A549 (cell line): Measurements from ENCODE around the gene EVX2. TPM values are rescaled to one million over a fixed set of nuclear protein-coding genes. Genes with fewer than 3 reads are reported as not detected.

Experiments used
- ATAC-seq, 2 experiments: fragments of 200-7000 bp in 1 of 2; fragments of >200 bp in 1 of 2; cut with Nextera tagmentation in 1 of 2; cut with Tn5 transposase in 1 of 2; 3 replicates each; pipeline versions ENCODE4 v1.8.0 to v1.9.1; 2018 to 2020; ENCODE audit warnings: mild to moderate bottlenecking in 1 of 2, moderate library complexity in 1 of 2
- CTCF ChIA-PET: fragments of 300-600 bp; sonication (Branson Sonifier 250); formaldehyde crosslinking; extraction: SDS; loops from one replicate; lab custom pipeline; 2021; ENCODE audit warnings: antibody characterized with exemption, inconsistent platforms; lab: Yijun Ruan, JAX
- POLR2A ChIA-PET: fragments of 350-600 bp; formaldehyde crosslinking; extraction: SDS; loops from one replicate; lab custom pipeline; 2021; ENCODE audit warnings: antibody characterized with exemption, inconsistent platforms; lab: Yijun Ruan, JAX
- DNase-seq, 2 experiments: peaks; one replicate each; pipeline versions ENCODE4 v3.0.0 to v3.0.0-alpha.2; 2011 to 2016; ENCODE audit warnings: low read depth in 1 of 2, low spot score in 1 of 2
- FAIRE-seq: peaks from 2 replicates; lab custom pipeline; 2011; peaks lifted over from hg19 to GRCh38; lab: Jason Lieb, UNC
- H3K27ac ChIP-seq, 2 experiments: fragments of >200 bp; sonication (Bioruptor Twin); formaldehyde crosslinking; 3 replicates each; pipeline ENCODE4 v1.5.1; 2016 to 2017
- H3K4me1 ChIP-seq: fragments of >200 bp; sonication (Bioruptor Twin); formaldehyde crosslinking; 3 replicates; pipeline ENCODE4 v1.6.1; 2016
- H3K4me2 ChIP-seq: fragments of >200 bp; sonication (Bioruptor Twin); formaldehyde crosslinking; 3 replicates; pipeline ENCODE4 v1.6.1; 2016
- H3K4me3 ChIP-seq: fragments of >200 bp; sonication (Bioruptor Twin); formaldehyde crosslinking; 3 replicates; pipeline ENCODE4 v1.5.1; 2016
- H3K9me3 ChIP-seq: fragments of >200 bp; sonication (Bioruptor Twin); formaldehyde crosslinking; 3 replicates; pipeline ENCODE4 v1.6.1; 2016
- CEBPB ChIP-seq, 2 experiments: fragments of >200 bp in 1 of 2; sonication (Bioruptor Twin) in 1 of 2; formaldehyde crosslinking in 1 of 2; IDR thresholded peaks; 2 replicates each; pipeline ENCODE4 v1.6.1; 2012 to 2016
- CHD2 ChIP-seq: fragments of 150-350 bp; IDR thresholded peaks from 2 replicates; pipeline ENCODE4 v1.6.1; 2014; ENCODE audit warnings: low read length; ENCODE audit not compliant: partially characterized antibody
- CHD4 ChIP-seq: fragments of 200-600 bp; sonication (generic); IDR thresholded peaks from 2 replicates; pipeline ENCODE4 v1.6.1; 2016; ENCODE audit warnings: antibody characterized with exemption, mild to moderate bottlenecking, borderline replicate concordance
- EP300 ChIP-seq, 2 experiments: fragments of >200 bp; sonication (Bioruptor Twin); formaldehyde crosslinking; IDR thresholded peaks; 2 replicates in 1 of 2; 3 replicates in 1 of 2; pipeline ENCODE4 v1.6.1; 2016 to 2017
- ESRRA ChIP-seq: fragments of 150-350 bp; IDR thresholded peaks from 2 replicates; pipeline ENCODE4 v1.6.1; 2014; ENCODE audit warnings: mild to moderate bottlenecking, low read length, borderline replicate concordance
- HOXB5 ChIP-seq: fragments of 250-450 bp; sonication (Bioruptor Pico); IDR thresholded peaks from 2 replicates; pipeline ENCODE4 v1.5.0; 2020; ENCODE audit warnings: mild to moderate bottlenecking, moderate library complexity
- MAFK ChIP-seq: fragments of 450-650 bp; IDR thresholded peaks from 2 replicates; pipeline ENCODE4 v1.6.1; 2014; ENCODE audit not compliant: partially characterized antibody
- MAZ ChIP-seq: fragments of 150-350 bp; IDR thresholded peaks from 2 replicates; pipeline ENCODE4 v1.6.1; 2014; ENCODE audit warnings: antibody characterized with exemption, low read depth, low read length, borderline replicate concordance
- NFE2L2 ChIP-seq: fragments of 150-350 bp; conservative IDR thresholded peaks from 2 replicates; pipeline ENCODE4 v1.6.1; 2014; ENCODE audit warnings: low read length
- NPAS2 ChIP-seq: fragments of 250-450 bp; sonication (Bioruptor Pico); IDR thresholded peaks from 2 replicates; pipeline ENCODE4 v1.8.0; 2022; ENCODE audit warnings: mild to moderate bottlenecking, moderate library complexity, borderline replicate concordance
- RARB ChIP-seq: fragments of 250-450 bp; sonication (Bioruptor Pico); IDR thresholded peaks from 2 replicates; pipeline ENCODE4 v1.8.0; 2021; ENCODE audit warnings: mild to moderate bottlenecking, moderate library complexity
- RFX5 ChIP-seq: fragments of 450-650 bp; IDR thresholded peaks from 2 replicates; pipeline ENCODE4 v1.7.1; 2014; ENCODE audit warnings: antibody characterized with exemption, mild to moderate bottlenecking, moderate library complexity
- RNF2 ChIP-seq: fragments of 200-600 bp; sonication (generic); IDR thresholded peaks from 2 replicates; pipeline ENCODE4 v1.6.1; 2016; ENCODE audit warnings: low read depth, mild to moderate bottlenecking, antibody characterized with exemption, moderate library complexity, borderline replicate concordance
- TFCP2L1 ChIP-seq: fragments of 250-450 bp; sonication (Bioruptor Pico); IDR thresholded peaks from 2 replicates; pipeline ENCODE4 v1.5.0; 2021; ENCODE audit warnings: mild to moderate bottlenecking
- TP53 ChIP-seq: fragments of 250-450 bp; sonication (Bioruptor Pico); IDR thresholded peaks from 2 replicates; pipeline ENCODE4 v1.5.0; 2021; ENCODE audit warnings: mild to moderate bottlenecking, moderate library complexity
- ZSCAN20 ChIP-seq: fragments of 250-450 bp; sonication (Bioruptor Pico); IDR thresholded peaks from 2 replicates; pipeline ENCODE4 v1.8.0; 2022; ENCODE audit warnings: mild to moderate bottlenecking, moderate library complexity
- WGBS: methylation state at CpG from one replicate; pipeline ENCODE4 v1.1.6; 2017; ENCODE audit errors: missing lambda C conversion rate; 5-methylcytosine and 5-hydroxymethylcytosine counted together
- polyA plus RNA-seq, 4 experiments: library from polyadenylated mRNA; depleted of rRNA in 3 of 4; stranded (reverse); fragments of >200 nt; fragmentation: RNase III in 1 of 4; extraction: RNeasy Plus Mini Kit Qiagen cat#74134 plus additional on column Dnase treatment in 1 of 4; gene quantifications; 2 replicates in 3 of 4; 3 replicates in 1 of 4; pipeline ENCODE4 v1.2.3, GENCODE V29; 2011 to 2017
- TF ChIP-seq, protein P1 (sequence below): fragments of 200-600 bp; sonication (generic); IDR thresholded peaks from 2 replicates; pipeline ENCODE4 v1.6.1; 2016; ENCODE audit warnings: antibody characterized with exemption, mild to moderate bottlenecking, moderate library complexity

EVX2 gene
- polyA plus RNA-seq, 2 of the 4 experiments (the other 2 are of a cell fraction) = 0.03 TPM; not detected in 1

DNA sequence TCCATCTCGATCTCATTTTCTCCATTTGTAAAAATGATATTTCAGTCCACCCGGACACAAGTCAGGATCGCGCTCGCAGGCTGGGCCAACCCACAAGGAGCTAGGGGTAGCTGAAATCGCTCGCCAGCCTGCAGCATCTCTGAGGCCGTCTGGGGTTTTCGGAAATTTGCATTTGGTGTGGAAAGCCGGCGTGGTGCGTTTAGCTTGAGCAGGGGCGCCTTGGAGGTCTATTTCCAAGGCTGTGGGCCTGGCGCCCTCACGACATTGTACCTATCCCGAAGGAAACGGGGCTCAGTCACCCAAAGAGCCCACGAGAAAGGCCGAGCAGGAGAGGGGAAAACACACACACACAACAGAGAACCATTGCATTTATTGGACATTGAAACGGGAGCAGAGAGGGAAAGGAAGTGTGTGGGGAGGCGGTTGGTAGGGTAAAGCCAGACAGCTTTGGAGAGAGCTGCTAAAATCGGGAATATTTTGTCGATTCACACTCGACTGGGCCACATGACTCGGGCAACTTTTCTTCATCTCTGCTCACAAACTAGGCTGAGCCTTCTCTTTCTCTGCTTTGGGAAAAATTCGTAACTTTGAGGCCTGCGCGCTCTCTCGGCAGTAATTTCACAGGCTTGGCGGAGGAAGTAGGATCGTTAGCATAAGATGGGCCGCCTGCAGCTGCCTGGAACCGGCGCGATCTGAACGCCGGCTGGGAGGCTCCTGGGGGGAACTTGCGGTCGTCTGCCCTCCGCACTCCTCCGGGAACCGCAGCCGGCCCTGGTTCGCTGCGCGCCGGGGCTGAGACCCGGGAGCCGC, 44.6 kb upstream of the EVX2 start:
- TF ChIP-seq MAZ (no peak), TP53 (no peak), CHD2 (no peak), ESRRA (no peak), CHD4 (no peak), RARB (CRISPR knock-in tag) (no peak), RFX5 (no peak), TFCP2L1 (CRISPR knock-in tag) (no peak), HOXB5 (CRISPR knock-in tag) (no peak), MAFK (no peak)
- TF ChIP-seq, protein P1, sequence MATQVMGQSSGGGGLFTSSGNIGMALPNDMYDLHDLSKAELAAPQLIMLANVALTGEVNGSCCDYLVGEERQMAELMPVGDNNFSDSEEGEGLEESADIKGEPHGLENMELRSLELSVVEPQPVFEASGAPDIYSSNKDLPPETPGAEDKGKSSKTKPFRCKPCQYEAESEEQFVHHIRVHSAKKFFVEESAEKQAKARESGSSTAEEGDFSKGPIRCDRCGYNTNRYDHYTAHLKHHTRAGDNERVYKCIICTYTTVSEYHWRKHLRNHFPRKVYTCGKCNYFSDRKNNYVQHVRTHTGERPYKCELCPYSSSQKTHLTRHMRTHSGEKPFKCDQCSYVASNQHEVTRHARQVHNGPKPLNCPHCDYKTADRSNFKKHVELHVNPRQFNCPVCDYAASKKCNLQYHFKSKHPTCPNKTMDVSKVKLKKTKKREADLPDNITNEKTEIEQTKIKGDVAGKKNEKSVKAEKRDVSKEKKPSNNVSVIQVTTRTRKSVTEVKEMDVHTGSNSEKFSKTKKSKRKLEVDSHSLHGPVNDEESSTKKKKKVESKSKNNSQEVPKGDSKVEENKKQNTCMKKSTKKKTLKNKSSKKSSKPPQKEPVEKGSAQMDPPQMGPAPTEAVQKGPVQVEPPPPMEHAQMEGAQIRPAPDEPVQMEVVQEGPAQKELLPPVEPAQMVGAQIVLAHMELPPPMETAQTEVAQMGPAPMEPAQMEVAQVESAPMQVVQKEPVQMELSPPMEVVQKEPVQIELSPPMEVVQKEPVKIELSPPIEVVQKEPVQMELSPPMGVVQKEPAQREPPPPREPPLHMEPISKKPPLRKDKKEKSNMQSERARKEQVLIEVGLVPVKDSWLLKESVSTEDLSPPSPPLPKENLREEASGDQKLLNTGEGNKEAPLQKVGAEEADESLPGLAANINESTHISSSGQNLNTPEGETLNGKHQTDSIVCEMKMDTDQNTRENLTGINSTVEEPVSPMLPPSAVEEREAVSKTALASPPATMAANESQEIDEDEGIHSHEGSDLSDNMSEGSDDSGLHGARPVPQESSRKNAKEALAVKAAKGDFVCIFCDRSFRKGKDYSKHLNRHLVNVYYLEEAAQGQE = no peak
- ChIA-PET CTCF (interaction anchor here (1.1 to 9.5 kb wide), 19 partner anchors 11 to 1205 kb away, joined by 3 to 139 read pairs (median 9); partner anchors contain the start of gene HOXD10), POLR2A (interaction anchor here (1.2 kb wide), 1 partner anchor 141 kb away, joined by 3 read pairs; the partner anchor contains the start of gene MTX2)
- H3K27ac ChIP-seq = no peak overlapping the region
- DNase-seq = no peak
- no peak overlapping the region for H3K4me3 ChIP-seq
- FAIRE-seq = no peak
- no peaks in the 10 kb centered on the region for H3K9me3 ChIP-seq
- no peak for ATAC-seq
- 95% methylated on average over 49 of the region's 49 CpGs for WGBS
- H3K4me2 ChIP-seq = no peak overlapping the region; the same call in 2 of the 3 replicates
- H3K4me1 ChIP-seq = 0 out of 3 replicates have a peak, but pooled peaks cover 3% of the 10 kb centered on the region

DNA sequence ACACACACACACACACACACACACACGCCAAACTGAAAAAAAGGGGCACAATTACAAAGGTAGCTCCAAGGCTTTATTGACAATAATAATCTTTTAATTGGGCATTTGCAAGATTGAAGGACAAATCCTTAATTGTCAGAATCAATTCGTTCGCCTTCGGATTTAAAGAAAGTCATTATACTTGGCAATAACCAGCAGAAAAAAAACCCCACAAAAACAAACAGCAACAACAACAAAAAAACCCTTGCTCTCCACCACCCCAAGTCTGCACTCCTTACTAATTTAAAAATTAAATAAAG, 44.0 kb upstream of the EVX2 start:
- TF ChIP-seq ZSCAN20 (CRISPR knock-in tag) (no peak), EP300 (IDR thresholded peaks at IDR 0.05) (no peak), TP53 (no peak), CEBPB (IDR thresholded peaks at IDR 0.05) (no peak), NPAS2 (no peak), NFE2L2 (no peak), MAZ (no peak), ESRRA (no peak), RNF2 (no peak)
- TF ChIP-seq, protein P1 = no peak
- ChIA-PET CTCF (interaction anchor here (0.7 to 9.5 kb wide), 32 partner anchors 11 to 1206 kb away, joined by 3 to 139 read pairs (median 6); partner anchors contain the start of gene HOXD10), POLR2A (no interaction called here)
- no peak overlapping the region for H3K27ac ChIP-seq
- no peak overlapping the region for H3K4me3 ChIP-seq
- no peak overlapping the region for H3K4me2 ChIP-seq
- 74% methylated on average over 4 of the region's 4 CpGs for whole genome bisulfite sequencing
- no peaks in the 10 kb centered on the region for H3K9me3 ChIP-seq
- H3K4me1 ChIP-seq = 0 out of 3 replicates have a peak, but pooled peaks cover 3% of the 10 kb centered on the region
- DNase-seq (no peak), ATAC-seq (no peak), FAIRE-seq (no peak)
